GM12865 (cell line): Measurements from ENCODE around the gene PLEK2.
"Not testable (repeated sequence)": the region's sequence is repeated elsewhere in the genome, so short reads cannot be mapped to it uniquely, and the experiment has no call there.

ENCODE experiments used
- DNase-seq: peaks from one replicate; pipeline ENCODE4 v3.0.0; 2010; ENCODE audit warnings: low read depth
- H3K4me3 ChIP-seq: 2 replicates; pipeline ENCODE4 v1.5.1; 2011; ENCODE audit warnings: mild to moderate bottlenecking, low read depth, low read length, control low read depth
- CTCF ChIP-seq: IDR thresholded peaks from 2 replicates; pipeline ENCODE4 v1.5.1; 2011; ENCODE audit warnings: low read length, control low read depth, low read depth, inconsistent platforms; ENCODE audit not compliant: insufficient read depth; ENCODE audit errors: missing control alignments

The PLEK2 gene, protein sequence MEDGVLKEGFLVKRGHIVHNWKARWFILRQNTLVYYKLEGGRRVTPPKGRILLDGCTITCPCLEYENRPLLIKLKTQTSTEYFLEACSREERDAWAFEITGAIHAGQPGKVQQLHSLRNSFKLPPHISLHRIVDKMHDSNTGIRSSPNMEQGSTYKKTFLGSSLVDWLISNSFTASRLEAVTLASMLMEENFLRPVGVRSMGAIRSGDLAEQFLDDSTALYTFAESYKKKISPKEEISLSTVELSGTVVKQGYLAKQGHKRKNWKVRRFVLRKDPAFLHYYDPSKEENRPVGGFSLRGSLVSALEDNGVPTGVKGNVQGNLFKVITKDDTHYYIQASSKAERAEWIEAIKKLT

DNA sequence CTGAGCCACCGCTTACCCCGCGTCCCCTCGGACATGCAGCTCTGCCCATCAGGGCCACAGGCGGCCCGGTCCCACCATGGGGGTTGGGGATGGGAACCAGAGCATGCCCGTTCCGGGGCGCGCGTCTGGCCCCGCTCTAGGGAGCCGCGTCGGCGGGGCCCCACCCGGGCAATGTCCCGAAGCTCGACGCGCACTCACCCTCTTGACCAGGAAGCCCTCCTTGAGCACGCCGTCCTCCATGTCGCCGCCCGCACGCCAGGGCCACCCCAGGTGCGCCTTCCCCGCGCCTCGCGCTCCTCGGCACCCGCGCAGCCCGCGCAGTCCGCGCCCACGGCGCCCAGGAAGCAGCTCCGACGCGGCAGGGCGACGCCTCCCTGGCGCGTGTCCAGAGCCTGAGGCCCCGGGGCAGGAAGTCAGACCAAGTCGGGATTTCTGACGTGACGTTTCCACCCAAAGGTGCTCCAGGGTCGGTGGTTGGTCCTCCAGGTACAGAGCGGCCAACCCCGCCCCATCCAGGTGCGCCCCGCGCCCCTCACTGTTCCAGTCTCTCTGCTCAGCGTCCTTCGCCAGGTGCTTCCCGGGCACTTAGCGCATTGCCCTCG, at the start of gene PLEK2:
PLEK2 (minus strand) TSS at position 346 of the 602 bp plus-strand sequence; CDS start at position 240, 106 bp downstream.
- DNase-seq, result no peak

DNA sequence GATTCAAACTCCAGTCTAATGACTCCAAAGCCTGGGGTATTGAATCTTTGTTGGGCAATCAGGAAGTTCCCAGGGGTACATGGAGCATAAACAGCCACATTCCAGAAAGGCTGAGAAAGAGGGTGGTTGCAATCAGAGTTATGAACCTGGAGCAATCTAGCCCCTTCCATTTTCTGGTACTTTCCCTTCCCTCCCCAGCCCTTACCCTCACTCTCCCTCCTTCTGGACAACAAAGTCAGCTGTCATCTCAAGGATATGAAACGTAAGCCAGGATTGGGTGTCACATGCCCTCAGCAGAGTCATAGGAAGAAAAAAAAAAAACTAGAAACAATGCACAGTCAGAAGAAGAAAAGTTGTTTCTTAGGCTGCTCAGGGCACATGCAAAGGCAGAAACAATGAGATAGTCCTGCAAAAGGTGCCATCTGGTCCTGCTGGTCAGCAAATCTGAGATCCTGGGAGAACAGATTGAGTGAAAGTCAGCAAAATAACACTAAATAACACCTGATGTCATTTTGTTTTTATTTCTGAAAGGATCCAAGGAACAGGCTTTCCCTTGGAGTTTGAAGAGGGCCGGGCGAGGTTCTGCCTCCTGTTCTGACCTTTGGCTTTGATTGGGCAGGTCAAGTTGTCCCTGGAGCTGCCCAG, 49.5 kb upstream of the PLEK2 start:
- H3K4me3 ChIP-seq, result no peak overlapping the region
- no peak for TF ChIP-seq CTCF

More for the DNA sequence above, at the start of gene PLEK2:
- no peak for TF ChIP-seq CTCF
- no peak within 1 kb of the TSS for H3K4me3 ChIP-seq

GRCh38 chr14:67459336-67459735, 47.4 kb upstream of the PLEK2 start:
- TF ChIP-seq CTCF, result no peak
- DNase-seq, result no peak
- H3K4me3 ChIP-seq, result no peak overlapping the region

More for the DNA sequence above, 49.5 kb upstream of the PLEK2 start:
- no peak for DNase-seq

- H3K4me3 ChIP-seq, result no peak overlapping the region
- DNase-seq, result no peak
- no peak for TF ChIP-seq CTCF
These were observed 45.8 kb upstream of the PLEK2 start for GRCh38 chr14:67457782-67458181.

- no peak for DNase-seq
- no peak overlapping the region for H3K4me3 ChIP-seq
- no peak for TF ChIP-seq CTCF
These were observed 44.8 kb upstream of the PLEK2 start for GRCh38 chr14:67456732-67457131.

DNA sequence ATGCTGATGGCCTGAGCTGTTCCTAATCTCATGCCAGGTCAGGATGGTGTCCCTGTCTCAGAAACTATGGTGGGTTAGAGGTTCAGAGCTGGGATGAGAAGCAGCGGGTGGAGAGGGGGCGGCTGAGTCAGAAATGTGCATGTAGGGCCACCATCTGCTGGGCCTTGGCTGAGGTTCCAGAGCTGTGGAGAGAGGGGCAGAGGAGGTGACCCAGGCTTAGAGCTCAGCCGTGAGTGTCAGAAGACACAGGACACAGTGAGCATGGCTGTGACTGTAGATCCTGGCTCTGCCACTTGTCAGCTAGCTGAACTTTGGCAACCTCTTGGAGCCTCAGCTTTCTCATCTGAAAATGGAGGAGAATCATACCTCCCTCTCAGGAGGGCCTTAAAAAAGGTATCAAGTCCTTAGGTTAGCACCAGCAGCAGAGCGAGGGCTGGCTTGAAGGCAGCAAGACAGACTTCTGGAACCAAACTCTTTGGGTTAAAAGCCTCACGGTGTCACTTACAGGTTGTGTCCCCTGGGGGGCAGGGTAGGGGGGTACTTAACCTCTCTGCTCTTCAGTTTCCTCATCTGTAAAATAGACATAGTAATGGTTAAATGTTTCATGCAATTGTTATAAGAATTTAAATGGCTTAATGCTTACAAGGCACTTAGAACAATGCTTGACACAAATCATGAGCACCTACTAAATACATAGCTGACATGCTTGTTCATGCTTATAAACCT, 41.8 kb upstream of the PLEK2 start:
- no peak overlapping the region for H3K4me3 ChIP-seq
- no peak for DNase-seq
- no peak for TF ChIP-seq CTCF

DNA sequence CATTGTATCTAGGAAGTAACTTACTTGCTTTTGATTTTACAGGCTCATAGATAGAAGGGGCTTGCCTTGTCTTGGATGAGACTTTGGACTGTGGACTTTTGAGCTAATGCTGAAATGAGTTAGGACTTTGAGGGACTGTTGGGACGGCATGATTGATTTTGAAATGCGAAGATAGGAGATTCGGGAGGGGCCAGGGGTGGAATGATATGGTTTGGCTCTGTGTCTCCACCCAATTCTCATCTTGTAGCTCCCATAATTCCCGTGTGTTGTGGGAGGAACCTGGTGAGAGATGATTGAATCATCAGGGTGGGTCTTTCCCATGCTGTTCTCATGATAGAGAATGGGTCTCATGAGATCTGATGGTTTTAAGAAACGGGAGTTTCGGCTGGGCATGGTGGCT, 39.7 kb upstream of the PLEK2 start:
- not testable (repeated sequence) for DNase-seq, H3K4me3 ChIP-seq
